Measurements from ENCODE around the gene ANK3. TPM values are rescaled to one million over a fixed set of nuclear protein-coding genes. Genes with fewer than 3 reads are reported as not detected.

Gene ANK3
- total RNA-seq, 2 donors from 2014 or later: 65.0 to 79.5 TPM

GRCh38 chr10:60280475-60280874 is 109.2 kb downstream of the ANK3 start:
- Mint-ChIP-seq H3K4me1 (peaks cover 19% of the 10 kb centered on the region), H3K27ac (no peak overlapping the region), H3K36me3 (ENCODE audit: low read depth) (peaks cover 7% of the 10 kb centered on the region), H3K4me3 (no peak overlapping the region), H3K27me3 (ENCODE audit: insufficient read depth) (no peaks in the 10 kb centered on the region), H3K9me3 (no peaks in the 10 kb centered on the region)
- no peak for DNase-seq
- Histone ChIP-seq H3K9me3 (ENCODE audit: control insufficient read depth, low read length) (no peaks in the 10 kb centered on the region), H3K4me1 (ENCODE audit: control insufficient read depth, insufficient read depth, low read length) (peaks cover 6% of the 10 kb centered on the region), H3K27ac (ENCODE audit: low read depth, low read length) (no peak overlapping the region), H3K4me3 (ENCODE audit: low read length) (no peak overlapping the region), H3K27me3 (ENCODE audit: control insufficient read depth, insufficient read depth, low read length, poor library complexity, severe bottlenecking) (no peaks in the 10 kb centered on the region), H3K9ac (ENCODE audit: extremely low read depth, low read length, poor library complexity, severe bottlenecking) (no peak overlapping the region), H3K36me3 (ENCODE audit: control insufficient read depth, insufficient read depth, low read length) (no peaks in the 10 kb centered on the region)
- no peak for TF ChIP-seq CTCF (conservative IDR thresholded peaks at IDR 0.05)
- 80 to 95% methylated on average over 1 to 2 of the region's 2 CpGs for WGBS, 2 experiments (ENCODE audit: insufficient coverage in 1 of 2, insufficient read length in 1 of 2)

GRCh38 chr10:60277656-60278055 is 112.0 kb downstream of the ANK3 start:
- no peak overlapping the region for H3K4me3 Mint-ChIP-seq
- no peak for DNase-seq
- no peak overlapping the region for H3K4me3 ChIP-seq (ENCODE audit: low read length)
- WGBS, 2 experiments (ENCODE audit: insufficient coverage in 1 of 2, insufficient read length in 1 of 2): 95% methylated on average over 1 of the region's 1 CpG; no CpG with 5 or more reads in 1 of the 2 experiments
- no peaks in the 10 kb centered on the region for H3K9me3 Mint-ChIP-seq
- H3K27me3 Mint-ChIP-seq (ENCODE audit: insufficient read depth): no peaks in the 10 kb centered on the region
- TF ChIP-seq CTCF (conservative IDR thresholded peaks at IDR 0.05): no peak
- H3K36me3 ChIP-seq (ENCODE audit: control insufficient read depth, insufficient read depth, low read length): no peaks in the 10 kb centered on the region
- no peak overlapping the region for H3K27ac Mint-ChIP-seq
- H3K9me3 ChIP-seq (ENCODE audit: control insufficient read depth, low read length): no peaks in the 10 kb centered on the region
- peaks cover 18% of the 10 kb centered on the region for H3K36me3 Mint-ChIP-seq (ENCODE audit: low read depth)
- H3K4me1 ChIP-seq (ENCODE audit: control insufficient read depth, insufficient read depth, low read length): peaks cover 6% of the 10 kb centered on the region
- no peak overlapping the region for H3K27ac ChIP-seq (ENCODE audit: low read depth, low read length)
- H3K9ac ChIP-seq (ENCODE audit: extremely low read depth, low read length, poor library complexity, severe bottlenecking): no peak overlapping the region
- peaks cover 13% of the 10 kb centered on the region for H3K4me1 Mint-ChIP-seq
- H3K27me3 ChIP-seq (ENCODE audit: control insufficient read depth, insufficient read depth, low read length, poor library complexity, severe bottlenecking): no peaks in the 10 kb centered on the region

- Mint-ChIP-seq H3K36me3 (ENCODE audit: low read depth) (peaks cover 18% of the 10 kb centered on the region), H3K4me1 (no peaks in the 10 kb centered on the region), H3K27me3 (ENCODE audit: insufficient read depth) (no peaks in the 10 kb centered on the region), H3K9me3 (no peaks in the 10 kb centered on the region), H3K27ac (no peak overlapping the region), H3K4me3 (no peak overlapping the region)
- Histone ChIP-seq H3K27me3 (ENCODE audit: control insufficient read depth, insufficient read depth, low read length, poor library complexity, severe bottlenecking) (no peaks in the 10 kb centered on the region), H3K9me3 (ENCODE audit: control insufficient read depth, low read length) (no peaks in the 10 kb centered on the region), H3K4me3 (ENCODE audit: low read length) (no peak overlapping the region), H3K27ac (ENCODE audit: low read depth, low read length) (no peak overlapping the region), H3K36me3 (ENCODE audit: control insufficient read depth, insufficient read depth, low read length) (no peaks in the 10 kb centered on the region), H3K4me1 (ENCODE audit: control insufficient read depth, insufficient read depth, low read length) (no peaks in the 10 kb centered on the region), H3K9ac (ENCODE audit: extremely low read depth, low read length, poor library complexity, severe bottlenecking) (no peak overlapping the region)
- no peak for DNase-seq
- TF ChIP-seq CTCF (conservative IDR thresholded peaks at IDR 0.05): no peak
- WGBS, 2 experiments (ENCODE audit: insufficient coverage in 1 of 2, insufficient read length in 1 of 2): 92 to 100% methylated on average over 1 to 2 of the region's 2 CpGs
Measured at GRCh38 chr10:60276232-60276631, 113.4 kb downstream of the ANK3 start.
